HepG2 (cell line): ENCODE results near the gene PPDPF. TPM values are rescaled to one million over a fixed set of nuclear protein-coding genes. Genes with fewer than 3 reads are reported as not detected.
A peak's percentile ranks its signal among the peaks of the same experiment; 100 is the strongest.

Experiments
- AGO1 ChIP-seq: fragments of 200-400 bp; formaldehyde crosslinking; IDR thresholded peaks from 2 replicates; pipeline ENCODE4 v1.6.1; 2017; ENCODE audit warnings: mild to moderate bottlenecking, low read depth, low read length, moderate library complexity; ENCODE audit not compliant: poor library complexity, severe bottlenecking
- DNMT1 ChIP-seq: sonication (generic); formaldehyde crosslinking; IDR thresholded peaks from 2 replicates; pipeline ENCODE4 v1.5.1; 2020; ENCODE audit warnings: mild to moderate bottlenecking, missing genetic modification reagents
- ERF ChIP-seq: IDR thresholded peaks from 2 replicates; pipeline ENCODE4 v1.6.1; 2018; ENCODE audit warnings: missing biosample characterization, missing genetic modification reagents
- PCBP2 ChIP-seq: fragments of 200-400 bp; formaldehyde crosslinking; optimal IDR thresholded peaks from 2 replicates; pipeline ENCODE3; 2018; ENCODE audit warnings: low read length, low read depth; ENCODE audit not compliant: poor library complexity, severe bottlenecking
- ZFP1 ChIP-seq: IDR thresholded peaks from 2 replicates; pipeline ENCODE4 v1.6.1; 2016
- ZNF235 ChIP-seq: sonication (generic); formaldehyde crosslinking; IDR thresholded peaks from 2 replicates; pipeline ENCODE4 v1.8.1; 2023; ENCODE audit warnings: mild to moderate bottlenecking, missing genetic modification reagents, borderline replicate concordance
- ZNF777 ChIP-seq: sonication (generic); formaldehyde crosslinking; IDR thresholded peaks from 2 replicates; pipeline ENCODE4 v1.4.0; 2020; ENCODE audit warnings: missing genetic modification reagents
- polyA plus RNA-seq, 8 experiments: library from polyadenylated mRNA; depleted of rRNA in 3 of 8; stranded (reverse) in 7 of 8; unstranded in 1 of 8; fragments of >200 nt; fragmentation: Illumina TruSeq in 4 of 8; extraction: Trizol in 4 of 8; gene quantifications; 2 replicates each; pipeline versions ENCODE4 v1.2.1 to v1.2.3, GENCODE V29; 2011 to 2016; ENCODE audit warnings: low read depth in 4 of 8, missing spikeins in 1 of 8, mixed read lengths in 1 of 8; ENCODE audit not compliant: insufficient read depth in 1 of 8
- total RNA-seq, 5 experiments: library from RNA; depleted of rRNA; stranded (reverse); fragments of >200 nt; fragmentation: Illumina TruSeq; extraction: Trizol; gene quantifications; 2 replicates each; pipeline ENCODE4 v1.2.3, GENCODE V29; 2016; ENCODE audit warnings: low read depth in 1 of 5
- TF ChIP-seq, protein P1 (sequence below): IDR thresholded peaks from 2 replicates; pipeline ENCODE4 v1.6.1; 2012; ENCODE audit warnings: inconsistent platforms
- TF ChIP-seq, protein P2 (sequence below): sonication (generic); formaldehyde crosslinking; IDR thresholded peaks from 2 replicates; pipeline ENCODE4 v1.5.1; 2020; ENCODE audit warnings: mild to moderate bottlenecking, missing genetic modification reagents, moderate library complexity

PPDPF gene
- total and polyA plus RNA-seq, 2 of the 13 experiments (the other 11 are each of a cell fraction or from before 2014, with no cell fraction given): 1.8 to 7.0 TPM

DNA sequence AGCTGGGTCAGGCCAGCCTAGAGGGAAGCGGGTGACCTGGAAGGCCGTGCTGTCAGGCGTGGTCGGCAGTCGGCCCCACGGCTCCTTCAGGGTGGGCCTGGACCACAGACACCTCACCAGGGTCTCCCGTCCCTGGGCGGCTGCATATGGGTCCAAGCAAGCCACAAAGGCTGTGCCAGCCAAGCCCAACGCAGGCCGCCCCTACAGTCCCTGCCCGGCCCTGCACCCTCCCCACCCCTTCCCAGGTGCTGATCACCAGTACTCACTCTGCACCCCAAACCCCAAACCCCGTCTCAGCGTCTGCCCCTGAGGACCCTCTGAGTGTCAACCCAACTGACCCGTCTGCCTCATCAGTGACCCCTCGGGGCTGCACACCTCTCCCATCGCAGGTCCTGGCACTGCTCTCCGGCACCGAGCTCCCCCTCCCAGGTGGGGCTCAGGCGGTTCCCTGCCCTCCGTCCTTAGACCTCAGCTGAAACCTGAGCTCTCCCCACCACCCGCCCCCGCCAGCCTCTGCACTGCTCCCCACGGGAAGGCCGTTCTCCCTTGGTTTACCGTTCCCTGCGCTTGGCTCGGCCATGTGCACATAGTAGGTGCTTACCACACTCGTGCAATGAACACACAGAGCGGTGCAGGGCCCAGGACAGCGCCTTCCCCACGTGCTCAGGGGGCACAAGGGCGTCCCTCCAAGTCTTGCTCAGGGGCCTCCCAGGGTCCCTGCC, 1.5 kb upstream of the PPDPF start (continued):
- TF ChIP-seq AGO1 (no peak), ERF (CRISPR knock-in tag) (no peak), ZNF777 (CRISPR knock-in tag) (peak; percentile 35; the same call in 1 of the 2 replicates), PCBP2 (no peak), ZFP1 (no peak), ZNF235 (CRISPR knock-in tag) (no peak), DNMT1 (CRISPR knock-in tag) (0 out of 2 replicates have a peak, but pooled peaks have one; percentile 13)
- TF ChIP-seq, protein P1, sequence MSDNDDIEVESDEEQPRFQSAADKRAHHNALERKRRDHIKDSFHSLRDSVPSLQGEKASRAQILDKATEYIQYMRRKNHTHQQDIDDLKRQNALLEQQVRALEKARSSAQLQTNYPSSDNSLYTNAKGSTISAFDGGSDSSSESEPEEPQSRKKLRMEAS: 0 out of 2 replicates have a peak, but pooled peaks have one; percentile 27
- TF ChIP-seq, protein P2, sequence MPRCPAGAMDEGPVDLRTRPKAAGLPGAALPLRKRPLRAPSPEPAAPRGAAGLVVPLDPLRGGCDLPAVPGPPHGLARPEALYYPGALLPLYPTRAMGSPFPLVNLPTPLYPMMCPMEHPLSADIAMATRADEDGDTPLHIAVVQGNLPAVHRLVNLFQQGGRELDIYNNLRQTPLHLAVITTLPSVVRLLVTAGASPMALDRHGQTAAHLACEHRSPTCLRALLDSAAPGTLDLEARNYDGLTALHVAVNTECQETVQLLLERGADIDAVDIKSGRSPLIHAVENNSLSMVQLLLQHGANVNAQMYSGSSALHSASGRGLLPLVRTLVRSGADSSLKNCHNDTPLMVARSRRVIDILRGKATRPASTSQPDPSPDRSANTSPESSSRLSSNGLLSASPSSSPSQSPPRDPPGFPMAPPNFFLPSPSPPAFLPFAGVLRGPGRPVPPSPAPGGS (CRISPR knock-in tag): 0 out of 2 replicates have a peak, but pooled peaks have one; percentile 35
